ENCODE data around the gene OR2T2.
"Not testable (repeated sequence)": the region's sequence is repeated elsewhere in the genome, so short reads cannot be mapped to it uniquely, and the experiment has no call there.

The OR2T2 gene

DNA sequence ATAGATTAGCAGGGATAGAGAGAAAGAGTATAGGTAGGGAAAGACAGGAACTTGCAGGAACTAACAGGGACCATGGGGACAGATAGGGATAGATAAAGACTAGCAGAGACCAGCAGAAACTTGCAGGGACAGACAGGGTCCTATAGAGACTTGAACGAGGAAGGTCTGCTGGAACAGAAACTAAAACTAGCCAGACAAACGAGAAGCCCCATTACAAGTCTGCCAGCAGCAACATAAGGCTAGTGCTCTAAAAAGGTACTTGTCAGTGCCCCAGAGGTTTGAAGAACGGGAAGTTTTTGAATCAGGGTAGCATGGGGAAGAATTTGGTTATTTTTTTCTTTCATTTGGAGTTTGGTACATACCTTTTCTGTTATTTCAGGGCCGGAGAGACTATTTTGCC, 13.2 kb upstream of the OR2T2 start:
- H3K4me3 ChIP-seq (ENCODE audit: low read length in 2 of 2); H3K27me3 ChIP-seq (ENCODE audit: control insufficient read depth in 1 of 2, insufficient read depth in 2 of 2, low read length in 2 of 2); H3K9ac ChIP-seq (ENCODE audit: low read length in 2 of 2); H3K36me3 ChIP-seq (ENCODE audit: control insufficient read depth in 2 of 2, insufficient read depth in 2 of 2, low read length in 2 of 2); H3K4me1 ChIP-seq (ENCODE audit: control insufficient read depth, insufficient read depth, low read length); H3K9me3 ChIP-seq (ENCODE audit: control insufficient read depth in 2 of 2, low read length in 2 of 2); H3K27ac ChIP-seq (ENCODE audit: low read length): not testable (repeated sequence)

DNA sequence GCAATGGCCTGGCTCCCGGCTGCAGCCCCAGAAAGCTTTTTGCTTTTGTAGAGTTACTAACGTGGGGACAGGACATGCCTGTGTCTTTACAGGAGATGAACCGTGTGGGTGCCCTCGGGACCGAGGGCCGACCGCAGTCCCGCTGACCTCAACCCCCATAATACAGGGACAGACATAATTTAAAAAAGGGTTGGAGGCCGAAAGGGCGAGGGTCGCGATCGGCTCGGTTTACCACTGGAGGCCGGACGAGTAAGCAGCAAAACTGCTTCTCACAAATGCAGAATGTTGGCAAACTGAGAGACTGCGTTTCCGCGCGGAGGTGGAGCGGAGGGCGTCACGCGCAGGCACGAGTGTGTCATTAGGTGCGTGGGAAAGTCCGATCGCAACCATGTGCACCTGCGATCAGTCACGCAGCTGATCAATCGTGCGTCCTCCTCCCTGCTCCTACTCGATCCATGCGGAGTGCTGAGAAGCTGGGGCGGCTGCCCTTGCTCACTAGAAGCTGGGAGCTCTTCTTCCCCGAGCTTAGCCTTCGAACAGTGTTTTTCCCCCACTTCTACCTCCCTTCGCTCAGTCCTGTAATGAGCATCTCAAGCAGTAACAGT, 11.5 kb upstream of the OR2T2 start:
- not testable (repeated sequence) for H3K27me3 ChIP-seq (ENCODE audit: control insufficient read depth in 1 of 2, insufficient read depth in 2 of 2, low read length in 2 of 2); H3K9me3 ChIP-seq (ENCODE audit: control insufficient read depth in 2 of 2, low read length in 2 of 2); H3K4me1 ChIP-seq (ENCODE audit: control insufficient read depth, insufficient read depth, low read length); H3K4me3 ChIP-seq (ENCODE audit: low read length in 2 of 2); H3K27ac ChIP-seq (ENCODE audit: low read length); H3K36me3 ChIP-seq (ENCODE audit: control insufficient read depth in 2 of 2, insufficient read depth in 2 of 2, low read length in 2 of 2); H3K9ac ChIP-seq (ENCODE audit: low read length in 2 of 2)

DNA sequence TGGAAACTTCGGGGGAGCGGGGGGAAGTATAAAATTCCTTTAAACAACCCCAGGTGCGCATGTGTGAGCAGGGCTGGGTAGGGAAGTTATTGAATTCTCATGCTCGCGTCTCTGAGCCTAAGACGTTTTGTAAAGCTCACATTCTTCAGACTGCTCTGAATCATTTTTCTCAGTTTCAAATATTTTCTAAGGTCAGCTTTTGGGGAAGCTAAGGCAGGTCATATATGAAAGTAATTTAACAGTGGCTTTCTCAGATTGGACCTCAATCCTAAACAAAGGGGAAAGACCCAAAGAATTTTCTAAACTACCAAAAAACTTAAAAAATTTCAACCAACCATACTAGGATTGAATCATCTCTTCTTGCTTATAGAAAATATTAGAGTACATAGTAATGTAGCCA, 10.5 kb upstream of the OR2T2 start:
- not testable (repeated sequence) for H3K27ac ChIP-seq (ENCODE audit: low read length); H3K9me3 ChIP-seq (ENCODE audit: control insufficient read depth in 2 of 2, low read length in 2 of 2); H3K4me3 ChIP-seq (ENCODE audit: low read length in 2 of 2); H3K27me3 ChIP-seq (ENCODE audit: control insufficient read depth in 1 of 2, insufficient read depth in 2 of 2, low read length in 2 of 2); H3K36me3 ChIP-seq (ENCODE audit: control insufficient read depth in 2 of 2, insufficient read depth in 2 of 2, low read length in 2 of 2); H3K4me1 ChIP-seq (ENCODE audit: control insufficient read depth, insufficient read depth, low read length); H3K9ac ChIP-seq (ENCODE audit: low read length in 2 of 2)

DNA sequence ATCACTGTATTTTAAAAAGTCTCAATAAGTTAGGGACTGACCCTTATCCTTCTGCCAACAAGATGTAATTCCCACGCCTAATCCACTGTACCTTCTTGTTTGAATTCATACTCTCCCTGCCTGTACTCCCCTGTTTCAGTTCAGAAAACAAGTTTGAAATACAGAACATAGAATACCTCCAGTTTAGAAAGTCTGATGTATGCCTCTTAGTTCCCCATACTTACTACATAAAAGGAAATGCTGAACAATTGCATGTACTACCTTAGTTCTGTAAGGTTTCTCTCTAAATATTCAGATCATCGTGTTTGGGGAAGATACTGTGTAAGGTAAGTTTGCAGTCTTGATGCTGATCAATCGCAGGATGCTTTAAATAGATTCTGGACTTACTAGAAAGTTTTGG, 9.1 kb upstream of the OR2T2 start:
- H3K9me3 ChIP-seq (ENCODE audit: control insufficient read depth in 2 of 2, low read length in 2 of 2); H3K36me3 ChIP-seq (ENCODE audit: control insufficient read depth in 2 of 2, insufficient read depth in 2 of 2, low read length in 2 of 2); H3K4me3 ChIP-seq (ENCODE audit: low read length in 2 of 2); H3K27me3 ChIP-seq (ENCODE audit: control insufficient read depth in 1 of 2, insufficient read depth in 2 of 2, low read length in 2 of 2); H3K27ac ChIP-seq (ENCODE audit: low read length); H3K4me1 ChIP-seq (ENCODE audit: control insufficient read depth, insufficient read depth, low read length); H3K9ac ChIP-seq (ENCODE audit: low read length in 2 of 2): not testable (repeated sequence)

DNA sequence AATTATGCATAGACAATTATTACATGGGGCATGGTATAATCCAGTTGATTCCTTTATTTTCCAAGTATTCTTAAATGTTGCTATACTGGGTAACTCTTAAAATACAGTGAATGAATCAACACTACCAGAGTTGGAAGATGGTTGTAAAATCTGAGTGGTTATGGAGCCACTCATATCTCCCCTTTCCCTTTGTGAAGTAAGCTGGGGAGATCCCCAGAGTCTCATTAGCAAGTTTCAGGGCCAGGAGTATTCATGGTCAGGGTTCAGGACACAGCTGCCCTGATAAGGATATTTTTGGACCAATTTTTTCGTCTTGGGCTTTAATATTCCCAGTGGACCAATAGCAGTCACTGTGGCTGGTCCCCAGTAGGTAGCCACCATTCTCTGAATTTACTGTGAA, 6.8 kb upstream of the OR2T2 start:
- H3K4me3 ChIP-seq (ENCODE audit: low read length in 2 of 2); H3K9me3 ChIP-seq (ENCODE audit: control insufficient read depth in 2 of 2, low read length in 2 of 2); H3K27ac ChIP-seq (ENCODE audit: low read length); H3K9ac ChIP-seq (ENCODE audit: low read length in 2 of 2); H3K27me3 ChIP-seq (ENCODE audit: control insufficient read depth in 1 of 2, insufficient read depth in 2 of 2, low read length in 2 of 2); H3K4me1 ChIP-seq (ENCODE audit: control insufficient read depth, insufficient read depth, low read length); H3K36me3 ChIP-seq (ENCODE audit: control insufficient read depth in 2 of 2, insufficient read depth in 2 of 2, low read length in 2 of 2): not testable (repeated sequence)

DNA sequence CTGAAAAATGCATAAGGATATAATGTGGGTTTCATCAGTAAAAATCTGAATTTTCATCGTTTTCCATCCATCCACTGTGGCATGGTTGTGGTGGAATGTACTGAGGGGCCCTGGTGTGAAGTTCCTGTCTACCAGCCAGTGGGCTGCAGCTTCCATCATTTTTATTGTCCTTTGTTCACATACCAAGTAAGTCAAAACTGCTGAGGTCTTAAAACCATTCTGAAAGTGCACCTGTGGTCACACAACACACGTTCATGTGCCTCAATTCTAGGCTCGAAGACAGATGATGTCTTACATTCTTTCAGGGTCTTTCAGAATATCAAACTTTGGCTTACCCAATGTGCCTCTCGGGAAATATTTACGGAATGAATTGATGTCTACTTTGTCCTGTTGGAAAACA, 6.2 kb upstream of the OR2T2 start:
- not testable (repeated sequence) for H3K9me3 ChIP-seq (ENCODE audit: control insufficient read depth in 2 of 2, low read length in 2 of 2); H3K36me3 ChIP-seq (ENCODE audit: control insufficient read depth in 2 of 2, insufficient read depth in 2 of 2, low read length in 2 of 2); H3K9ac ChIP-seq (ENCODE audit: low read length in 2 of 2); H3K4me1 ChIP-seq (ENCODE audit: control insufficient read depth, insufficient read depth, low read length); H3K27me3 ChIP-seq (ENCODE audit: control insufficient read depth in 1 of 2, insufficient read depth in 2 of 2, low read length in 2 of 2); H3K4me3 ChIP-seq (ENCODE audit: low read length in 2 of 2); H3K27ac ChIP-seq (ENCODE audit: low read length)

DNA sequence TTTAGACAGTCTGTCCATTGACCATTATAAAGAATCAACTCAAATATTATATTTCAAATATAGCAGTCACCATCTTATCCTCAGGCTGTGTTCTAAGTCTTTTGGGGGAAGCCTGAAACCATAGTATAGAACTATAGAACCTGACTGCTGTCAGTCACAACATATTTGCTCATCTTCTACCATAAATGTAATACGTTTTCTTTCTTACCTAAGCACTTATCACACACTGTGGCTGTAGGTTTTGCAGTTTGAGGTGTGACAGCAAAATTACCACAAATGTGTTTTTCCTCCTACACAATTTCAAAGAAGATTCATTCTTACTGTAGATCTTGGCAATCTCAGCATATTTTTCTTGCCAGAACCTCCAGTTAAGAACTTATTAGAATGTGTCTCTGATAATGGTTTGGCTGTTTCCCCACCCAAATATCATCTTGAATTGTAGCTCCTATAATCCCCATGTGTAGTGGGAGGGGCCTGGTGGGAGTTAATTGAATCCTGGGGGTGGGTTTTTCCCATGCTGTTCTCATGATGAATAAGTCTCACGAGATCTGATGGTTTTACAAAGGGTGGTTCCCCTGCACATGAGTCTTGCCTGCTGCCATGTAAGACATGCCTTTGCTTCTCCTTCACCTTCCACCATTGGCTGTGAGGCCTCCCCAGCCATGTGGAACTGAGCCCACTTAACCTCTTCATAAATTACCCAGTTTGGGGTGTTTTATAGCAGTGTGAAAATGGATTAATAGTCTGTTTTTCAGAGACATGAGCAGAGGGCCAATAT, 2.7 kb upstream of the OR2T2 start:
- not testable (repeated sequence) for H3K36me3 ChIP-seq (ENCODE audit: control insufficient read depth in 2 of 2, insufficient read depth in 2 of 2, low read length in 2 of 2)

DNA sequence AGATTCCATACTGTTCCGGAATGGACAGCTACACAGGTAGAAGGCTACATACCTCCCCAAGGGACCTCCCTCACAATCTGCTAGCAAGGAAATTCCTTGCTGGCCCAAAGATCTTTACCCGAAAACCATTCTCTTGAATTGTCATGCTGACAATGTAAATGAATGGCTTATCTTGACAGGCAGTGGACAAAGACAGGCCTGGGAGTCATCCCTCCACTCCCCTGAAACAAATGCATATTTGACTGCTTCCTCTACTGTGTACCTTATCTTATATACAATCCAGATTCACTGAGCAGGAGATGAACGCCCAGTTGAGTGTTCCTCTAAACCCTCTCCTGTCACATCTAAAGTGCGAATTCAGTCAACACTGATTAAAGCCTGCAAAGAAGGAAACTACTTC, 834 bp upstream of the OR2T2 start:
- not testable (repeated sequence) for H3K9me3 ChIP-seq (ENCODE audit: control insufficient read depth in 2 of 2, low read length in 2 of 2); H3K9ac ChIP-seq (ENCODE audit: low read length in 2 of 2); H3K27ac ChIP-seq (ENCODE audit: low read length); H3K36me3 ChIP-seq (ENCODE audit: control insufficient read depth in 2 of 2, insufficient read depth in 2 of 2, low read length in 2 of 2); H3K4me1 ChIP-seq (ENCODE audit: control insufficient read depth, insufficient read depth, low read length); H3K27me3 ChIP-seq (ENCODE audit: control insufficient read depth in 1 of 2, insufficient read depth in 2 of 2, low read length in 2 of 2); H3K4me3 ChIP-seq (ENCODE audit: low read length in 2 of 2)

More for the DNA sequence above, 2.7 kb upstream of the OR2T2 start:
- H3K4me1 ChIP-seq (ENCODE audit: control insufficient read depth, insufficient read depth, low read length); H3K9me3 ChIP-seq (ENCODE audit: control insufficient read depth in 2 of 2, low read length in 2 of 2); H3K27me3 ChIP-seq (ENCODE audit: control insufficient read depth in 1 of 2, insufficient read depth in 2 of 2, low read length in 2 of 2); H3K9ac ChIP-seq (ENCODE audit: low read length in 2 of 2); H3K4me3 ChIP-seq (ENCODE audit: low read length in 2 of 2); H3K27ac ChIP-seq (ENCODE audit: low read length): not testable (repeated sequence)

DNA sequence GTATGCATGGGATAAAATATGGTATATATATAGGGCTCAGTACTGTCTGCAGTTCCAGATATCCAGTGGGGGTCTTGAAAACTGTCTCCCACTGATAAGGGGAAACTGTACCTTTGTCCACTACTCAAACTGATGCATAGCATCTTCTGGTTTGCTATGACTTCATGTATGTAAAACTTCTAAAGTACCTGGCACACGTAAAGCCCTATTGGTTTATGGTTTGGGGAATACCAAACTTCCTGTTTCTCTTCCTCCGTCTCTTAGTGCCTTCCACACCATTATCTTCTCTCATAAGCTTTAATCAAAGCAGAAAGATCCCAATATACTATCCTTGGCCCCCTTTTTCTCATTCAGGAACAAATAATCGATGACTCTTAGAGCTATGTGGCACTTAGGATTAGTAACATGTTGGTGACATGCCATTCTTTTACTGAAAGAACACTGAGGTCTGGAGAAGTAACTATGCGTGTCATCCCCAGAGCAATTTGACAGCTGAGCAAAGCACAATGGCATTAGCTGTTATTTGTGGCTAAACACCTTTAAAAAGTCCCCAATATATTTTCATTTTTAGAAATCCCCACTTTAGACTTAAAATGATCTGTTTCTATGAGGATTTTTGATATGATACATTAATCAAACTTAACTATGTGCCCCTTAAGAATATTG, 3.1 kb downstream of the OR2T2 start:
- not testable (repeated sequence) for H3K4me3 ChIP-seq (ENCODE audit: low read length in 2 of 2); H3K27me3 ChIP-seq (ENCODE audit: control insufficient read depth in 1 of 2, insufficient read depth in 2 of 2, low read length in 2 of 2); H3K4me1 ChIP-seq (ENCODE audit: control insufficient read depth, insufficient read depth, low read length); H3K9me3 ChIP-seq (ENCODE audit: control insufficient read depth in 2 of 2, low read length in 2 of 2); H3K36me3 ChIP-seq (ENCODE audit: control insufficient read depth in 2 of 2, insufficient read depth in 2 of 2, low read length in 2 of 2); H3K9ac ChIP-seq (ENCODE audit: low read length in 2 of 2); H3K27ac ChIP-seq (ENCODE audit: low read length)

DNA sequence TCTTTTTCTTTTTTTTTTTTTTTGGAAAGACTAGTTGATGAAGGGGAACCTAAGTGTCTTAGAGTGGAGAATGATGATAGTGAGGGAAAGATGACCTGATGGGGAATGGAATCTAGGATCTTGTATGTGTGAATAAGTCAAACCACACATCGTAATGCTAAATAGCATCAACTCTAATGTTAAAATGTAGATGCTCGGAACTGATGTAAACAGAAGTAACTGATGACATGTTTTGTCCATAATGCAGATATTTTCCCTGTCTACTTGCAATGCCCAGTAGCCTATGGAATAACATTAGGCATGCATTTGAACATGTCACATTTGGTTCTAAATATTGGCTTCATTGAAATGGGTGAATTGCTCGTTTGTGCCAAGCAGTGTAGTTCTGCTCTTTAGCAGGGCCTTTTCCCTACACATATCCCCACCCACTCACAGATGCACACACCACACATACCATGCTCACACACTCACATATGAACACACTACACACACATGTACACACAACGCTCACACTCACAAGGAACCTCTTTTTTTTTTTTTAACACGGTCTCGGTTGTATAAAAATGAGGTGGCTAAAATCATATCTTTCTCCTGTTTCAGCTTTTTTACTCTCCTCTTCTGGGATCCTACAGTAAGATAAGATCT, 4.5 kb downstream of the OR2T2 start:
- H3K27ac ChIP-seq (ENCODE audit: low read length); H3K27me3 ChIP-seq (ENCODE audit: control insufficient read depth in 1 of 2, insufficient read depth in 2 of 2, low read length in 2 of 2); H3K36me3 ChIP-seq (ENCODE audit: control insufficient read depth in 2 of 2, insufficient read depth in 2 of 2, low read length in 2 of 2); H3K9me3 ChIP-seq (ENCODE audit: control insufficient read depth in 2 of 2, low read length in 2 of 2); H3K4me3 ChIP-seq (ENCODE audit: low read length in 2 of 2); H3K9ac ChIP-seq (ENCODE audit: low read length in 2 of 2); H3K4me1 ChIP-seq (ENCODE audit: control insufficient read depth, insufficient read depth, low read length): not testable (repeated sequence)
